22Rv1 (cell line): ENCODE measurements around the gene TRIM3.

ENCODE experiments used
- ZFX ChIP-seq: fragments of 450-650 bp; IDR thresholded peaks from 2 replicates; pipeline ENCODE4 v1.6.1; 2017; ENCODE audit warnings: antibody characterized with exemption, borderline replicate concordance
- TF ChIP-seq, protein P1 (sequence below): fragments of 450-650 bp; IDR thresholded peaks from 2 replicates; pipeline ENCODE4 v1.5.1; 2017; ENCODE audit warnings: mild to moderate bottlenecking

DNA sequence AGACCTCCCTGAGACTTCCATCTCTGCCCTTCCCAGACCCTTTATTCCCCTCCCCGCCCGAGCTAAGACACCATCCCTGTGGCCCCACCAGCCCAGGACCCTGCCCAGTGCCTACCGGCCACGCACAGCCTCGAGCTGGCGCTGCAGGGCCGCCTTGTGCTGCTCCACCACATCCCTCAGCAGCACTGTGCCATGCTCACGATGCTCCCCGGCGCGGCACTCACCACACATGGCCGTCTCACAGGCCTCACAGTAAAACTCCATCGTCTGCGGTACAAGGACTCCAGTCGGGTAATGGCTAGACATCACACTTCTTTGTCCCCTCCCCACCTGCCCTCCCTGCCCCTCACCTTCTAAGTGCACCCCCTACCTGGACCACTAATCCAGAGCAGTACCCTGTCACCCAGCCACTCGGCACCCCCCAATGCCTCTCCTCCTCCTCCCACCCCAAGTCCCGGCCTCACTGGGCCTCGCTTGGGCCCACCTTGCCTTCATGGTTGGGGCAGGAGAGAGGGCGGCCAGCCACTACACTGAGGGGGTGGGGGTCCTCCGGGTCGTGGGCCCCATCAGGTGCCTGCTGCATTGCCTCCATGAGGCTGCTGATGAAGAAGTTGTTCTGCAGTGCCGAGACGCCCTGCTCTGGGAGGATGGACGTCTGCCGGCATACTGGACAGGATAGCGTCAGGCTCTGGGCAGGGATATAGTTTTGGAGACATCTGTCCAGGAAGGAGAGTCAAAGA, 16.0 kb downstream of the TRIM3 start:
- TF ChIP-seq, protein P1, sequence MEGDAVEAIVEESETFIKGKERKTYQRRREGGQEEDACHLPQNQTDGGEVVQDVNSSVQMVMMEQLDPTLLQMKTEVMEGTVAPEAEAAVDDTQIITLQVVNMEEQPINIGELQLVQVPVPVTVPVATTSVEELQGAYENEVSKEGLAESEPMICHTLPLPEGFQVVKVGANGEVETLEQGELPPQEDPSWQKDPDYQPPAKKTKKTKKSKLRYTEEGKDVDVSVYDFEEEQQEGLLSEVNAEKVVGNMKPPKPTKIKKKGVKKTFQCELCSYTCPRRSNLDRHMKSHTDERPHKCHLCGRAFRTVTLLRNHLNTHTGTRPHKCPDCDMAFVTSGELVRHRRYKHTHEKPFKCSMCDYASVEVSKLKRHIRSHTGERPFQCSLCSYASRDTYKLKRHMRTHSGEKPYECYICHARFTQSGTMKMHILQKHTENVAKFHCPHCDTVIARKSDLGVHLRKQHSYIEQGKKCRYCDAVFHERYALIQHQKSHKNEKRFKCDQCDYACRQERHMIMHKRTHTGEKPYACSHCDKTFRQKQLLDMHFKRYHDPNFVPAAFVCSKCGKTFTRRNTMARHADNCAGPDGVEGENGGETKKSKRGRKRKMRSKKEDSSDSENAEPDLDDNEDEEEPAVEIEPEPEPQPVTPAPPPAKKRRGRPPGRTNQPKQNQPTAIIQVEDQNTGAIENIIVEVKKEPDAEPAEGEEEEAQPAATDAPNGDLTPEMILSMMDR: no peak
- TF ChIP-seq ZFX: no peak
